Stimulated activated CD4-positive, alpha-beta T cell treated with anti-CD3 and anti-CD28 coated beads, Interleukin-15, amount 100 ng/mL, for 24 hours (primary cell): Measurements from ENCODE around the gene B4GALNT1.
"Not testable (repeated sequence)": the region's sequence is repeated elsewhere in the genome, so short reads cannot be mapped to it uniquely, and the experiment has no call there.

Source experiments
- DNase-seq: peaks from one replicate; pipeline ENCODE4 v3.0.0-alpha.2; 2020

B4GALNT1 gene

DNA sequence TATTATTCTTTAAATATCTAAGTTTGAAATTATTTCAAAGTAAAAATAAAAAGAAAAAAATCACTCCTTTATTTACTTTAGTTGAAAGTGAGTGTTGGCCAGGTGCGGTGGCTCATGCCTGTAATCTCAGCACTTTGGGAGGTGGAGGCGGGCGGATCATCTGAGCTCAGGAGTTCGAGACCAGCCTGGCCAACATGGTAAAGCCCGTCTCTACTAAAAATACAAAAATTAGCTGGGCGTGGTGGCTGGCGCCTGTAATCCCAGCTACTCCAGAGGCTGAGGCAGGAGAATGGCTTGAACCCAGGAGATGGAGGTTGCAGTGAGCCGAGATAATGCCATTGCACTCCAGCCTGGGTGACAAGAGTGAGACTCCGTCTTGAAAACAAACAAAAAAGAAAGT, 3.7 kb upstream of the B4GALNT1 start:
- DNase-seq, result not testable (repeated sequence)

DNA sequence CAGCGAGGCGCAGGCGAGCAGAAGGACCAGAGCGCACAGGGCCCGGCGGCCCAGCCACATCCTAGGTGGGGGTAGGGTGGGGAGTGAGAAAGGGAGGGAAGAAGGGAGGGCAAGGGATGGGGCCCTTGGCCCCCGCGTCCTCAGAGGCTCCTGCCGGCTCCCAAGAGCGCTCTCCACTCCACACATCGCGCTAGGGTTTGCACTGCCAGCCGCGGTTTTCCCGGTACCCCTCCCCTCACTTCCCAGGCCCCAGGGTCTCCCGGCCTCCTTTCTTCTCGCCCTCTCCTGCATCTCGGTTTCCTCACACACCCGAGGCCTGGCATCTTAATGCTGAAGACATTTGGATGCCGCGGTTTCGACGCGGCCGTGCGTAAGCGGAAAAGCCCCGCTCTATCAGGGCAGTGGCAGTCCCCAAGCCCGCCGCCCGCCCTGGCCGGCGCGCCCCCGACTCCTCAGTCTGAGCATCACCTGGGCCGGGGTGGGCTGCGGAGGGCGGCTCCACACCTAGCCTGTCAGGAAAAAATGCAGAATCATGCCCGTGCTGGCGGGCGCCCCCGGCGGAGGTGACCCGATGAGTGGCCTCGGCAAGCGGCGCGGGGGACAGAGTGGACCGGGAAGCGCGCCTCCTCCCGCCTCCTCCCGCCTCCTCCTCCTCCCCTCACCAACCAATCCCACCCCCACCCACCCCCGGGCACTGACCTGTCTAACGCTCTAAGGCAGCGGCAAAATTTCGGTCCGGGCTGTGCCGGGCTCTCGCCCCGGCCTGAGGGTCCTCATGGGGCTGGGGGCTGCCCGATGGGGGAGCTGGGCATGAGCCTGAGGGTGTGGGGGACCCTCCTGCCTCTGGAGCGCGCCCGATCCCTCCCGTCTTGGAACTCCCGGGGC, 686 bp downstream of the B4GALNT1 start:
- DNase-seq, result peak; percentile 42

DNA sequence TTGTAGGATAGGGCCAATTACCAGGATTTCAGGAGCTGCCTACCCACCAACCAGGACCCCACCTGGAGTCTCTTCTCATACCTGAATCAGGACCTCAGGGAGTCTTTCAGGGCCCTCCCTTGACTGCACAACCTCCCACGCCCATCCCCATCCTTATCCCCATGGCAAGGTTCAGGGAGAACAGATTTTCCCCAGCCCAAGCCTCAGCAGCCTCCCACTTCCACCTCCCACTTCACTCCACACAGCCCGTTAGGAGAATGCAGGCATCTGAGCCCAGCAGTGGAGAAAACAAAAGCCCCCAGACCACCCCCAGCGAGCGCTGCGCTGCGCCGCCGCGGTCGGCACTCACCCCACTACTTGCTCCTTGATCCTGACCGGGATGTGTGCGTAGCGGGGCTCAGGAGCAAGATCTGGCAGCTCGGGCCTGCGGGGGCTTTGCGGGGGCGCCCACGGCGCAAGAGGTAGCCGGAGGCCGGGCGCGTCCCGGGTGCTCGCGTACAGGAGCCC, 1.4 kb downstream of the B4GALNT1 start:
- DNase-seq, result no peak

DNA sequence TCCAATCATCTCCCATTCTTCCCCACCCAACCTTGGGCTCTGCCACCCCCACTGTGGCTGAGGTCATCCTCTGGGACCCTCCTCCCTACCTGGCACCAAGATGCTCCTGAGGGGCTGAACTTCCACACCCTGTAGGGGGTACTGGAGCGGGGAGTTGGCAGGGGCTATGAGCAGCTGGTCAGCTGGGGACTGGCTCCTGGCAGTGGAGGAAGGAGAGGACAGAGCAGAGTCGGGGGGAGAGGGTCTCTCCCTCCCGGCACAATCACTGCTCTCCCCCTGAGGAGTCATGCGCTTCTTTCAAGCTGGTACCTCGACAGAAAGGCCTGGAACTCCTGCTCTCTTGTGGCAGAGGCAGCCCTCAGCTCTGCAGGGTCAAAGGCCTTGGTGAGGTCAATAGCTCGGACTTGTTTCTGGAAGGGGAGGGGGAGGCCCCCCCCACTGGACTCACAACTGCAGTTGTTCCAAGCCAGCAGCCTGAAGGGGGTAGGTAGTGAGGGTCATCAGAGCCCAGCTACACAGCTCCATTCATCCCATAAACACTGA, 2.0 kb downstream of the B4GALNT1 start:
- DNase-seq, result no peak

DNA sequence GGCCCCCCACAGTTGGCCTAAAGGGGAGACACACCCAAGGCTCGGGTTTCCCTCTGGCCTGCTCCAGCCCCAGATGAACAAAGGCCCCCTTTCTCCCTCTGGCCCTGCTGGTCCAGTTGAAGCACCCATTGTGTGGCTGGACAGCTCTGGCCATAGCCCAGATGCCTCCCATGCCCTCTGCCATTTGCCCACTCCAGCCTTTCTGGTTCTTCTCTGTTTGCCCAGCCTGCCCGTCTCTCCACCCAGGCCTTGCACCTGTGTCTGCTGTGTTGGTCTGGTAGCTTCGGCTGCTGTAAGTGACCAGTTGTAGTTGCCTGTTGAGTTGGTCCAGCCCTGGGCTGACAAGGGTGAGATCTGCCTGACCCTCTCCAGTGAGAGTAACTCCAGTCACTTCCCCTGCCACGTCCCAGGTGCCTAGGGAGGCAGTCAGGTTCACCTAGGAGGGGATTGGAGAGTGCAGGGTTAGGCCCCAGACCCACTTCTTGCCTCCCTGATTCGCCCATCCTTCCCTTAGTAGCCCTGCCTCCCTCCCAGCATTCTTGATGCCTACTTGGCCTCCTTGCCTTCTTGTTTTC, 3.0 kb downstream of the B4GALNT1 start:
- DNase-seq, result no peak

DNA sequence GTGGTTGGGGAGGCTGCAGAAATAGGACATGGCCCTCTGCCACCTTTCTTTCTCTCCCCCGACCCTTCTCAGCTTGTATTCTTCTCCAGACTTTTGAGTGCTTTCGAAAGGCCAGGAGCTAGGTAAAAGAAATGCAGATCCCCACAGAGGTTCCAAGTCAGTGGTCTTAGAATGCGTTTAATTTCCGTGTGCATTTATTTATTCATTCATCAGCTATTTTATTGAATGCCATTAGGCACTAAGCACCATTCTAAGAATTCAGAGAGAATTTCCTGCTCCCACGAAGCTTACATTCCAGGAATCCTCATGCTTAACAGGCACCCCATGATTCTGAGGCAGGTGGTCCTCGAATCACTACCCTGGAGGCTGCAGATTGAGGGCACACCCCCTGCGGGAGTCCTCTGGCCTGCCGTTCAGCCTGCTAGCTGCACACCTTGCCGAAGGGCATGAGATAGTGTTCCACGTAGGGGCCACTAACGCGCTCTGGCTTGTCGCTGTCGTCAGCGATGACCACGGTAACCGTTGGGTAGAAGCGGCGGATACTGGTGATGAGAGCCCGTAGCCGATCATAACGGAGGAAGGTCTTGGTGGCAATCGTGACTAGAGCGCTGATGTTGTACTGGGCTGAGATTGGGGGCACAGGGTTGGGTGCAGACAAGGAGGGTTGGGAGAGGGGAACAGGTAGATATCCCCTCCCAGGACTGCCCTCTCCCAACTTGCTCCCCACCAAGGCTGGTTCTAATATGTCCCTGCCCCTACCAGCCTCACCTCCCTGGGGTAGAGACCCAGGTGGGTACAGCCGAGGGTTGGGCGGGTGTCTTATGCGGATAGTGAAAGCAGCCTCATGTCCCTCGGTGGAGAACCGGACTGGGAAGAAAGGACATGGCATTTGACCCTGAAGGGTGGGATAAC, 4.5 kb downstream of the B4GALNT1 start:
- DNase-seq, result no peak

DNA sequence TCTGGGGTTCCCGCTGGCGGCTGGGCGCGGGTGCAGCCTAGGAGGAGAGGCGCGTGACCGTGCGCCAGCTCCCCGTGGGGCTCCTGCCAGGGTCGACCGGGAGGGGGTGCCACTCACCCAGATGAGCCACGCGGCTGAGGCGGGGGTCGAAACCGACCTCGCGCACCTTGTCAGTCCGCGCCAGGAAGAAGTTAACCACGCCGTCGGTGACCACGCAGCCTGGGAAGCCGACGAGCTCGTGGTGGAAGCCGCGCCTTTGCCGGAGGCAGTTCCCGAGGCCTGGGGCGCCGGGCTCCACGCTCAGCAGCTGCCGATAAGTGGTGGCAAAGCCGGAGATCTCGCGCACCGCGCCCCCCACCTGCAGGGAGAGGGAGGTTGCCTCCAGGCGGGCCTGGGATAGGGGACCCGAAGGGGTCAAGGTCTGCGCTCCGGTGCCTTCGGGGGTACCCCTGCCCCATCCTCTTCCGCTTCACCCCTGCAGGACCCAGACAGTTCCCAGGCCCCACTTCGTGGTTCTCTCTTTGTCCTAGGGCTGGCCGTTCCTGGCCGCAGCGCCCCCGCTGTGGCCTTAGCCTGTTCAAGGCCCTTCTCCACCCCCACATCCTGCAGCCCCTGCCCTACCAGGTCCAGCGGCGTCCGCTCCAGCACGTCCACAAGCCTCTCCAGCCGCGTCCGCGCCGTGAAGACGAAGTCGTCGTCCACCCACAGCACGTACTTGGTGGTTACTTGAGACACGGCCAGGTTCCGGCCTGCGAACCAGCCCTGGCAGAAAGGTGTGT, 5.3 kb downstream of the B4GALNT1 start:
- peak; percentile 54 for DNase-seq

DNA sequence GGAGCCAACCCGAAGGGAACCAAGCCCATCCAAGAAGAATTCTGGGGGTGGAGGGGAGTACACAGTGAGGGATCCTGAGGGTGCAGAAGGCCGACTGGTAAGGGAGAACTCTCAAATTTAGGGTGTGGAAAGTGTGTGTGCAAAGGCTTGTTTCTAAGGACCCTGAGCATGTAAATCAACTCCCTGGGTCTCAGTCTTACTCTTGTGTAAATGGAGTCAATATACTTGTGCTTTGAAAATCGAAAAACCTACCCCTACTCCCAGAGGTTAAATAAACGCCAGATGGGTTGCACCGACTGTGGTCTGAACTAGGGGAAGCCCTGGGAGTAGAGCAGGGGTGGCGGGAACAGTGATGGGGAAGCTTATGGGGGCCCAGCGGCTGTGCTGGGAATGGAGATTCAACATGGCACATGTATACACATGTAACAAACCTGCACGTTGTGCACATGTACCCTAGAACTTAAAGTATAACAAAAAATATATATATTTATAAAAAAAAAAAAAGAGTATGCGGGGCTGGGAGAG, 6.0 kb downstream of the B4GALNT1 start:
- no peak for DNase-seq

DNA sequence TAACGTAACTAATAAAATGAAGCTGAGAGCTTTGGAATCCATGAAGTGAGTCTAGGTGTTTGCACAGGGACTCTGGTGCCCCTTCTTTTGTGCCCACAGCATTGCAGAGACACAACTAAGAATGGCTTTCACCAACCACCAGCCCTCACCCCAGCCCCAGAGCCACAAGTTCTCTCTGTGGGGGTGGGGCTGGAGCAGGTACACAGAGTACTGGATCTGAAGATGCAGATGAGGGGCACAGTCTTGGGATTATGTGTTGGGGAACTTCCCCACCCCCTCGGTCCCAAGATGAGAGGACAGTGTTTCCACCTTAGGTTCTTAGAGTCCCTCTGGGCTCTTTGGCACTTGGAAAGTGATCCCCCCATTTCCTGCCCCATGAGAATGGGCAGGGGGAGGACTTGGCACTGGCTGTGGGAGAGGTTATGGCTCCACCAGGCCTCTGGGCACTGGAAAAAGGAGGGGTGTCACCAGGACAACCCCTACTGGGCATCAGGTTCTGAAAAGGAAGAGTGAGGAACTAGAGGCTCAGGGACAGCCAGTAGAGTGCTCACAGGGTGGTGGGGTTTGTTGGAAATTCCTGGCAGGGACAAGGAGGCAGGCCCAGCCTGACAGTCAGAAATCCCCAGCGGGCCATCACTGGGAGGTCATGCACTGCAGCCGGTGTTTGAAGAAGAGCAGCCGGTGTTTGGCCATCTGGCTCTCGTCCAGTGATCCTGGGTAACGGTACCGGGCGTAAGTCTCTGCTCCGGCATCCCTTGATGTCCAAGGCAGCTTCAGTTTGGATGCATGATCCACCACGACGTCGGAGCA, 6.7 kb downstream of the B4GALNT1 start:
- no peak for DNase-seq

DNA sequence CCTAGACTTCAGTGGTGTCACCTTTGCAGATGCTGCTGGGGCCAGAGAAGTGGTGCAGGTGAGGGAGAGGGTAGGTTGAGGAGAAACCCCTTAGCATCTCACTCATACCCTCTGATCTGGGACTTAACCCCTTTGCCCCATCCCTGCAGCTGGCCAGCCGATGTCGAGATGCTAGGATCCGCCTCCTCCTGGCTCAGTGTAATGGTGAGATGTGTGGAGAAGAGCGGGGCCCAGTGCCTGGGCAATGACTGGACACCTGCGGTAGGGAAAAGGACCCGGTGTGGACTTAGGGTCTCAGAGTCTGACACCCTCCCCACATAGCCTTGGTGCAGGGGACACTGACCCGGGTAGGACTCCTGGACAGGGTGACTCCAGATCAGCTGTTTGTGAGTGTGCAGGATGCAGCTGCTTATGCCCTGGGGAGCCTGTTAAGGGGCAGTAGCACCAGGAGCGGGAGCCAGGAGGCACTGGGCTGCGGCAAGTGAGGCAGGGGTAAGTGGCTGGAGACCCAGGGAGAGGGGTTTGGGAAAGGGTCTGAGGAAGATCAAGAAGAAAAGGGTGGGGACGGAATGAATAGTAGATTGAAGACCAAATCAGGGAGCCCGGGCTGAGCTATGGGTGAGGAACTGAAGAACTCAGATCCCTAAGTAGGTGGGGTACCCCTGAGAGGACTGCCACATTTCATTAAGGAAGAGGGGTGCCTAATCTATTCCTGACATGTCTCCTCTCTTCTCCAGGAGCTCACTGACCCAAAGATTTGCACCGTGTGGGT, 7.6 kb downstream of the B4GALNT1 start:
- no peak for DNase-seq

DNA sequence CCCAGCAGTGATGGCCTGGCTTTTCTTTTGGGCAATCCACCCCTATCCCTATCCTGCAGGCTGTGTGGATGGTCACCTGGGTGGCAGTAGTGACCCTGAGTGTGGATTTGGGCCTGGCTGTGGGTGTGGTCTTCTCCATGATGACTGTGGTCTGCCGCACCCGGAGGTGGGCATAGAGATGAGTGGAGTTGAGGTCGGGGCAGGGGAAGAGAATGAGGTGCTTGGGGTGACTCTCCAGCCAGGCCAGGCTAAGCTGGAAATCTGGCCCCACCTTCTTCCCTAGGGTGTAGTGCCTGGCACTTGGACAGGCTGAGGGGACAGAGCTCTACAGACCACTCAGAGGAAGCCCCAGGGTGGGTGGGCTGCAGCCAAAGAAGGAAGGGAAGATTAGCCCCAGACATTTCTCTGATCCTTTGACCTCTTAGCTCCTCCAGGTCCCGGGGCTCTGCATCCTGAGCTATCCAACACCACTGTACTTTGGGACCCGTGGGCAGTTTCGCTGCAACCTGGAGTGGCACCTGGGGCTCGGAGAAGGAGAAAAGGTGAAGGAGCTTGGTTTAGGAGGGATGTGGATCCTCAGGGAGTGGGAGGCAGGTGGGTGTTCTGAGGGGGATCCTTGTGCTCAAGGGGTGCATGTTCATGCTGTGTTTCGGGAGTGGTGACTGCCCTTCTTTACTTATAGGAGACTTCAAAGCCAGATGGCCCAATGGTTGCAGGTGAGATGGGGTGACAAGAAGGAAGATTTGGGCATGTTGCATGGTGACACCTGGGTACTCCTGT, 8.4 kb downstream of the B4GALNT1 start:
- no peak for DNase-seq

DNA sequence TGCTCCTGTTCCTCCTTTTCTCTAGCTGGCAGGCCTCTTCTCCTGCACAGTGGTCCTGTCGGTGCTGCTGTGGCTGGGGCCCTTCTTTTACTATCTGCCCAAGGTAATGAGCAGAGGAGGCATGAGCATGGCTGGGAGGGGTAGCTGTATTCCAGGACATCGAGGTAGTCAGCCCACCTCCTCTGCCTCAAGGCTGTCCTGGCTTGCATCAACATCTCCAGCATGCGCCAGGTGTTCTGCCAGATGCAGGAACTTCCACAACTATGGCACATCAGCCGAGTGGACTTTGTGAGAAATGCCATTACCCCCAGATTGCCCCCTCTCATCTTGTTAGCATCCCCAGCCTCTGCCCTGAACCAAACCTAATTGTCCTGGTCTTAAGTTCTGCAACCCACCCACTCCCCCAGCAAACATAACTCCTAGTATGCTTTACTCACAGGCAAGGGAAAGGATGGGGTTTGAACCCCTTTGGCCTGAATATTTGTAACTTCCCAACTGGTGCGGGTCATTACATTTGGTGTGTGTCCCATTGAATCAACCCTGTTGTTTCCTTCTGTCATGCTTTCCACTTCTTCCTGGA, 9.1 kb downstream of the B4GALNT1 start:
- DNase-seq, result no peak

DNA sequence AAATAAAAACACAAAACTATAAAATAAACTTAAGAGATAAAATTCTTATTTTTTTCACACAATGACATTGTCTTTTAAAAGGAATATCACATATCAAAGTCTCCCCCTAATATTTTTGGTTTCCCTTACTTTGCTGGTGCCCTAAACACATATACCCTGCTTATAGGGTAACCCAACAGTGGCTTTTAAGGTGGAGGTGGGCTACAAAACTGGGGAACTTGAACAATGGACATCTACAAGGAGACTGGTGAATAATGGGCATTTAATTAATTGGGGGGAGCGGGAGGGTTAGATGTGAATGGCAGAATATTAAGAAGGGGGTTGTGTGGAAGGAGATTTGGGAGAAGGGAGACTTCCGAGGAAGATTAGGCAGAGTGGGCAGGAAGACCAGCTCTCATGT, 9.6 kb downstream of the B4GALNT1 start:
- no peak for DNase-seq

DNA sequence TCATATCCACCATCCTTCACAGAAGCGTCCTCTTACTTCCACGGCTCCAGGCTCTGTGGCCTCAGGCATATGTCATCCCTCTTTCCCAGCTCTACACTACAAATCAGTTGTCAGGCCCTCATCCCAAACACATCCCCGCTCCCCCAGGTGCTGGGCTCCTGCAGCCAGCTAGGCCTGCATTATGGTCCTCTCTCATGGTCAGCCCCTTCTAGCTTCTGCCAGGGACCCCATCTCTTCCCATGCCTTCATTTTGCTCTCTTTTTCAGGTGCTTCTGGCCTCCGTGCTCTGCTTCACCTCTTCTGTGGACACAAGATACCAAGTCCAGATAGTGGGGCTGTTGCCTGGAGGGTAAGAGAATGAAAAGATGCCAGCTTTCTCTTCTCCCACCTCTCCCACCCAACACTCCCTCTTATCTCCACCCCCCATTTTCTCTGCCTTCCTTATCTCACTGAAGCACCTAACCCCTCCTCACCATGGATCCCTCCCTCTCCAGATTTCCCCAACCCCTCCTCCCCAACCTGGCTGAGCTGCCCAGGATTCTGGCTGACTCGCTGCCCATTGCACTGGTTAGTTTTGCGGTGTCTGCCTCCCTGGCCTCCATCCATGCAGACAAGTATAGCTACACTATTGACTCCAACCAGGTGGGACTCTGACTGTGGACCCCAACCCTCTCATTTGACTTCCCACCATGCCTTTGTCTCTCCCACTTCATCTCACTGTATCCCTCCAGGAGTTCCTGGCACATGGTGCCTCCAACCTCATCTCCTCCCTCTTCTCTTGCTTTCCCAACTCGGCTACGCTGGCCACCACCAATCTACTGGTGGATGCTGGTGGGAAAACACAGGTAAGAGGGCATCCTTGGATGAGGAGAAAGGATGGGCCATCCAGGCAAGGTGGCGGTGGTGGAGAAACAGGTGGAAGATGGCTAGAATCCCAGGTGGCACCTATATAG, 10.4 kb downstream of the B4GALNT1 start:
- no peak for DNase-seq

DNA sequence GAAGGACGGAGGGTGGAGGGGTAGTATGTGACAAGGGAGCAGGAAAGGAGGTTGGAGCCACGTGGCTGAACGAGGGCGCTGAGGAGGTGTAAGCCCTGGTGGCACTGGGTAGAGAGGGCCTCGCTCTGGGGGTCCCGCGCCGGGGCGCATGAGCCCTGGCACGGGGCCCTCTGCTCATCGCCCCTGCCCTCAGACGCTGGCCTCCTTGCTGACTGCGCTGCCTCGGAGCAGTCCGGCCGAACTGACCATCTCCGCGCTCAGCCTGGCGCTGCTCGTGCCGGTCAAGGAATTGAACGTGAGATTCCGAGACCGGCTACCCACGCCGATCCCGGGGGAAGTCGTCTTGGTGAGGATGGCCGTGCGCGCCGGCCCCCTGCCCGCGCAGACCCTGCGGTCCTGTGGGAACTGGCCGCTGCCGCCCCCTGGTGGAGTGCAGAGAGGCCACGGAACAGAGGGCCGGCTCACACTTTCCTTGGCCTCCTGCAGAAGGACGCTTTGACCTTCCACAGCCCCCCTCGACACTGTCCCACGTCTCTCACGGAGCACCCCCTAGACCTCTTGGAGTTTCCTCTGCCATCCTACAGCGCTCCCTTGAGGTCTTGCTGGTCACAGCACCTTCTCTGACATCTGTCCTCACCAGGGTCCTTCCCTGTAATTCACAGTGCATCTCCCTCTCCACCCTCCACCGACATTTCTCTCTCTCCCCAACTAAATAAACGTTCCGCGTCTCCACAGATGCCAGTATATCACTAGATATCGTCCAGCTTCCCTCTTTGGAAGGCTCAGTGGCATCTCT, 11.3 kb downstream of the B4GALNT1 start:
- peak; percentile 79 for DNase-seq

DNA sequence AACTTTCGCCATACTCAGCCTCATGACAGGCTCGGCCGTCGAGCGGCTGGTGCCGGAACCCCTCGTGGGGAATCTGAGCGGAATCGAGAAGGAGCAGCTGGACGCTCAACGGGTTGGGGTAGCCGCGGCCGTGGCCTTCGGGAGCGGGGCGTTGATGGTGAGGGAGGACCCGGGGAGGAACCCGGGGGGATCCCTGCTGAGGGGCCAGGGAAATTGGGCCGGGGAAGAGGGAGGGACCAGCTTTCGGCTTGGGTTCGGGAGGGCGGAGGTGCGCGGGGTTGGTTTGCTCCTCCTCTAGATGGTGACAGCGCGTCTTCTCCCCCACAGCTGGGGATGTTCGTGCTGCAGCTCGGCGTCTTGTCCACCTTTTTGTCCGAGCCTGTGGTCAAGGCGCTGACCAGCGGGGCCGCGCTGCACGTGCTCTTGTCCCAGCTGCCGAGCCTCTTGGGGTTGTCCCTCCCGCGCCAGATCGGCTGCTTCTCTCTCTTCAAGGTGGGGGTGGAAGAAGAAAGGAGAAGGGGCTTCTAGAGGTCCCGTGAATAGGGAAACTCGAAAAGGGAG, 12.0 kb downstream of the B4GALNT1 start:
- peak; percentile 39 for DNase-seq
